ENCODE results near the gene BTN1A1. TPM values are rescaled to one million over a fixed set of nuclear protein-coding genes. Genes with fewer than 3 reads are reported as not detected.
A peak's percentile ranks its signal among the peaks of the same experiment; 100 is the strongest.

Gene BTN1A1
- total RNA-seq, 1 experiment from 2014 or later: 0.10 TPM

DNA sequence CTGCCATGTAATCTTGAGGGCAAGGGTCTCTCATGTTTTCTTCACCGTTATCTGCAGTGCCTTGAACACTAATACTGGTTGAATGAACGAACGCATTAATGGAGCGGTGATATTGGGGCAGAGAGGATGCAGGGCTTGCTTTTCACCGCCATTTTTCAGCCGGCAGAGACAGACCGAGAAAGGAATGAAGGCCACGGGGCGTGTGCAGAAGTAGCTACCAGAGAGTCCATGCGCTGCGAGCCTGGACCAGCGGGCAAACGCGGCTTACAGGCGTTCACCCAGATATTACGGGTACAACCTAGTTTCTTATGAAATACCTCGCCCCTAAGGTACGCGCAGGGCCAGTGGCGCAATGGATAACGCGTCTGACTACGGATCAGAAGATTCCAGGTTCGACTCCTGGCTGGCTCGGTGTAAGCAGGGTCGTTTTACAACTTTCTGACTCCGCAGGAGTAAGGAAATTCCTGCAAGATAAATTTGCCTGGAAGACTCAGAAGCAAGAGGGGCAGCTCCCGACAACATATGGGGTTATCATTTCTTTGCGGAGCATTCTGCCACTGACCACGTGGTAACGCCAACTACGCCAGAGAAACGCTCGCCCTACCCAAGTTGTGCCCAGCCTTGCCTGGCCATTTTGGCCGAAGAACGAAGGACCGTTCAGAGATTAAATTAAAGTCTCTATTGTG lies 37.2 kb downstream of the BTN1A1 start:
- H3K4me1 ChIP-seq (ENCODE audit: control insufficient read depth, insufficient read depth, low read length): peaks cover 30% of the 10 kb centered on the region
- BruUV-seq (replicated peaks): no TSS peak
- H3K4me3 ChIP-seq (ENCODE audit: low read depth in 2 of 2, low read length in 2 of 2): peak overlapping the region; percentile 79 to 82
- peak overlapping the region; percentile 96 for H3K27ac ChIP-seq (ENCODE audit: low read length)
- H3K27me3 ChIP-seq (ENCODE audit: control insufficient read depth, insufficient read depth, low read length): no peaks in the 10 kb centered on the region
- in situ Hi-C loops (cut with HindIII; ENCODE audit: low pct_unique_long_range_greater_than_20kb, low sequenced_read_pairs): no loop called here
- intact Hi-C loops (cut with micrococcal nuclease; ENCODE audit: unreplicated experiment): loop anchor here (5.0 kb wide), 1 partner anchor 195 kb away; no protein-coding TSS in a partner anchor
- no peaks in the 10 kb centered on the region for H3K9me3 ChIP-seq (ENCODE audit: control insufficient read depth, insufficient read depth, low read depth, low read length)
- H3K36me3 ChIP-seq (ENCODE audit: control insufficient read depth, insufficient read depth, low read length): no peaks in the 10 kb centered on the region; the same call in 1 of the 2 replicates
- TF ChIP-seq, protein P1, sequence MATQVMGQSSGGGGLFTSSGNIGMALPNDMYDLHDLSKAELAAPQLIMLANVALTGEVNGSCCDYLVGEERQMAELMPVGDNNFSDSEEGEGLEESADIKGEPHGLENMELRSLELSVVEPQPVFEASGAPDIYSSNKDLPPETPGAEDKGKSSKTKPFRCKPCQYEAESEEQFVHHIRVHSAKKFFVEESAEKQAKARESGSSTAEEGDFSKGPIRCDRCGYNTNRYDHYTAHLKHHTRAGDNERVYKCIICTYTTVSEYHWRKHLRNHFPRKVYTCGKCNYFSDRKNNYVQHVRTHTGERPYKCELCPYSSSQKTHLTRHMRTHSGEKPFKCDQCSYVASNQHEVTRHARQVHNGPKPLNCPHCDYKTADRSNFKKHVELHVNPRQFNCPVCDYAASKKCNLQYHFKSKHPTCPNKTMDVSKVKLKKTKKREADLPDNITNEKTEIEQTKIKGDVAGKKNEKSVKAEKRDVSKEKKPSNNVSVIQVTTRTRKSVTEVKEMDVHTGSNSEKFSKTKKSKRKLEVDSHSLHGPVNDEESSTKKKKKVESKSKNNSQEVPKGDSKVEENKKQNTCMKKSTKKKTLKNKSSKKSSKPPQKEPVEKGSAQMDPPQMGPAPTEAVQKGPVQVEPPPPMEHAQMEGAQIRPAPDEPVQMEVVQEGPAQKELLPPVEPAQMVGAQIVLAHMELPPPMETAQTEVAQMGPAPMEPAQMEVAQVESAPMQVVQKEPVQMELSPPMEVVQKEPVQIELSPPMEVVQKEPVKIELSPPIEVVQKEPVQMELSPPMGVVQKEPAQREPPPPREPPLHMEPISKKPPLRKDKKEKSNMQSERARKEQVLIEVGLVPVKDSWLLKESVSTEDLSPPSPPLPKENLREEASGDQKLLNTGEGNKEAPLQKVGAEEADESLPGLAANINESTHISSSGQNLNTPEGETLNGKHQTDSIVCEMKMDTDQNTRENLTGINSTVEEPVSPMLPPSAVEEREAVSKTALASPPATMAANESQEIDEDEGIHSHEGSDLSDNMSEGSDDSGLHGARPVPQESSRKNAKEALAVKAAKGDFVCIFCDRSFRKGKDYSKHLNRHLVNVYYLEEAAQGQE (IDR thresholded peaks at IDR 0.05; ENCODE audit: insufficient read depth in 1 of 2, low read depth in 2 of 2, low read length in 1 of 2): 0 out of 4 replicates have a peak, but pooled peaks of 1 of the 2 experiments have one; percentile 28
- 0 out of 2 replicates have a peak, but pooled peaks have one; percentile 39 for TF ChIP-seq SIN3A (IDR thresholded peaks at IDR 0.05; ENCODE audit: borderline replicate concordance, insufficient read depth, low read depth, low read length)
- TF ChIP-seq POLR2AphosphoS5 (IDR thresholded peaks at IDR 0.05; ENCODE audit: low read depth, low read length): peak; percentile 72
- TF ChIP-seq, protein P2, sequence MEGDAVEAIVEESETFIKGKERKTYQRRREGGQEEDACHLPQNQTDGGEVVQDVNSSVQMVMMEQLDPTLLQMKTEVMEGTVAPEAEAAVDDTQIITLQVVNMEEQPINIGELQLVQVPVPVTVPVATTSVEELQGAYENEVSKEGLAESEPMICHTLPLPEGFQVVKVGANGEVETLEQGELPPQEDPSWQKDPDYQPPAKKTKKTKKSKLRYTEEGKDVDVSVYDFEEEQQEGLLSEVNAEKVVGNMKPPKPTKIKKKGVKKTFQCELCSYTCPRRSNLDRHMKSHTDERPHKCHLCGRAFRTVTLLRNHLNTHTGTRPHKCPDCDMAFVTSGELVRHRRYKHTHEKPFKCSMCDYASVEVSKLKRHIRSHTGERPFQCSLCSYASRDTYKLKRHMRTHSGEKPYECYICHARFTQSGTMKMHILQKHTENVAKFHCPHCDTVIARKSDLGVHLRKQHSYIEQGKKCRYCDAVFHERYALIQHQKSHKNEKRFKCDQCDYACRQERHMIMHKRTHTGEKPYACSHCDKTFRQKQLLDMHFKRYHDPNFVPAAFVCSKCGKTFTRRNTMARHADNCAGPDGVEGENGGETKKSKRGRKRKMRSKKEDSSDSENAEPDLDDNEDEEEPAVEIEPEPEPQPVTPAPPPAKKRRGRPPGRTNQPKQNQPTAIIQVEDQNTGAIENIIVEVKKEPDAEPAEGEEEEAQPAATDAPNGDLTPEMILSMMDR (IDR thresholded peaks at IDR 0.05): no peak
- peak; percentile 46; the same call in 1 of the 2 replicates for TF ChIP-seq TCF7L2 (IDR thresholded peaks at IDR 0.05; ENCODE audit: low read depth, low read length)
- POLR2A ChIA-PET: interaction anchor here (1.0 kb wide), 1 partner anchor 209 kb away, joined by 3 read pairs; no protein-coding TSS in a partner anchor
- DNase-seq (ENCODE audit: low read depth, low spot score): peak; percentile 97
- ATAC-seq: peak; percentile 85
- CTCF ChIA-PET: no interaction called here

DNA sequence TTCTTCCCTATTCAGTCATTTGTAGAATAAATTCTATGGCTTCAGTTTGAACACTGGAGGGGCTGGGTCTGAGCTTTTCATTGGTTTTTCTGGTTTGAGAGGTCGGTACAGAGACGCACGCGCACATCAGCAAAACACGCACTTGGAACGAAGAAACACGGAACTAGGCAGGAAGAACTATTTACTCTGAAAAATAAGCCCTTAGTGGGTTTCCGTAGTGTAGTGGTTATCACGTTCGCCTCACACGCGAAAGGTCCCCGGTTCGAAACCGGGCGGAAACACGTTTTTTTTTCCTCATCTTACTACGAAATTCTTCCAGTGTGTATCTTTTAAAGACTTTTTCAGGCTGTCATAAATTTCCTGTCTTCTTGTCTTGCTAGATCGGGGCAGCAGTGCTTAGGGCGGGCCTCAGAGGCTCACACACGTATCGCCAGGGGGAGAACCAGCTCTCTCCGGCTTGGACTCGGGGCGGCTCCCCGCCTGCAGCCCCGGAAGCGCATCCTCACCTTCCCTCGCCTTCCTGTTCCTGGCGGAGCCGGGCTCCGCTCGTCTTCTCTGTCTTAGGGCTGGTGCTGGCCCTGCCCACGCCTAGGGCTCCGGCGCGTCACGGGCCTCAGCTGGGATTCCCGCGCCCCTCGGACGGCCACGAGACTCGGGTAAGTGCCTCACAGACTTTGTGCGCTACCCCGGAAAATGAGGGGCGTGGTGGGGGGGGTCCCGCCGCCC lies 37.9 kb downstream of the BTN1A1 start, which contains the start of gene HMGN4:
Gene HMGN4 (plus strand): TSS at position 521 of the 726 bp plus-strand sequence. CDS start 6,841 bp downstream, outside the sequence.
- POLR2A ChIA-PET: interaction anchor here (0.6 to 1.0 kb wide), 3 partner anchors 210 to 606 kb away, joined by 3 read pairs; no protein-coding TSS in a partner anchor
- in situ Hi-C loops (cut with HindIII; ENCODE audit: low pct_unique_long_range_greater_than_20kb, low sequenced_read_pairs) (no loop called here), intact Hi-C loops (cut with micrococcal nuclease; ENCODE audit: unreplicated experiment) (loop anchor here (5.0 kb wide), 1 partner anchor 196 kb away; no protein-coding TSS in a partner anchor)
- Histone ChIP-seq H3K36me3 (ENCODE audit: control insufficient read depth, insufficient read depth, low read length) (peaks cover 2% of the 10 kb centered on the region; the same call in 1 of the 2 replicates), H3K27ac (ENCODE audit: low read length) (peak within 1 kb of the TSS; percentile 96), H3K9me3 (ENCODE audit: control insufficient read depth, insufficient read depth, low read depth, low read length) (no peaks in the 10 kb centered on the region), H3K4me1 (ENCODE audit: control insufficient read depth, insufficient read depth, low read length) (peaks cover 27% of the 10 kb centered on the region), H3K27me3 (ENCODE audit: control insufficient read depth, insufficient read depth, low read length) (no peaks in the 10 kb centered on the region), H3K4me3 (ENCODE audit: low read depth in 2 of 2, low read length in 2 of 2) (peak within 1 kb of the TSS; percentile 79 to 82)
- peak; percentile 84 for ATAC-seq
- 0 out of 2 replicates have a peak, but pooled peaks have one; percentile 34 for TF ChIP-seq SIN3A (IDR thresholded peaks at IDR 0.05; ENCODE audit: borderline replicate concordance, insufficient read depth, low read depth, low read length)
- TF ChIP-seq, protein P1 (IDR thresholded peaks at IDR 0.05; ENCODE audit: insufficient read depth in 1 of 2, low read depth in 2 of 2, low read length in 1 of 2): no peak
- TF ChIP-seq, protein P2 (IDR thresholded peaks at IDR 0.05): no peak
- TF ChIP-seq TCF7L2 (IDR thresholded peaks at IDR 0.05; ENCODE audit: low read depth, low read length): no peak
- peak; percentile 92 for DNase-seq (ENCODE audit: low read depth, low spot score)
- BruUV-seq (replicated peaks): no TSS peak
- CTCF ChIA-PET: interaction anchor here (0.5 kb wide), 1 partner anchor 207 kb away, joined by 9 read pairs; no protein-coding TSS in a partner anchor

All from Panc1 (cell line).